ENCODE results near the gene PRIMA1.

The PRIMA1 gene

GRCh38 chr14:93803408-93804318, 15.4 kb upstream of the PRIMA1 start:
- peaks cover 5% of the 10 kb centered on the region for H3K9me3 Mint-ChIP-seq
- H3K4me1 Mint-ChIP-seq = no peaks in the 10 kb centered on the region
- H3K27ac Mint-ChIP-seq = no peak overlapping the region
- no peak for DNase-seq (ENCODE audit: low spot score in 2 of 2)
- no peak overlapping the region for H3K4me3 Mint-ChIP-seq
- no peak for ATAC-seq
- H3K36me3 Mint-ChIP-seq = no peaks in the 10 kb centered on the region

- H3K36me3 Mint-ChIP-seq = no peaks in the 10 kb centered on the region
- H3K27ac Mint-ChIP-seq = no peak overlapping the region
- ATAC-seq (no peak), DNase-seq (ENCODE audit: low spot score in 2 of 2) (no peak)
- H3K4me1 Mint-ChIP-seq = no peaks in the 10 kb centered on the region
- H3K9me3 Mint-ChIP-seq = no peaks in the 10 kb centered on the region
- H3K4me3 Mint-ChIP-seq = no peak overlapping the region
Observed at GRCh38 chr14:93799989-93800921, 12.0 kb upstream of the PRIMA1 start.

- DNase-seq (ENCODE audit: low spot score in 2 of 2) (no peak), ATAC-seq (no peak)
- Mint-ChIP-seq H3K9me3 (no peaks in the 10 kb centered on the region), H3K27ac (no peak overlapping the region), H3K4me3 (no peak overlapping the region), H3K36me3 (no peaks in the 10 kb centered on the region), H3K4me1 (no peaks in the 10 kb centered on the region)
Observed at GRCh38 chr14:93799617-93799988, 11.3 kb upstream of the PRIMA1 start.

GRCh38 chr14:93797536-93797935, 9.3 kb upstream of the PRIMA1 start:
- Mint-ChIP-seq H3K4me1 (no peaks in the 10 kb centered on the region), H3K36me3 (no peaks in the 10 kb centered on the region), H3K4me3 (no peak overlapping the region), H3K9me3 (no peaks in the 10 kb centered on the region), H3K27ac (no peak overlapping the region)
- DNase-seq (ENCODE audit: low spot score in 2 of 2) (no peak), ATAC-seq (no peak)

GRCh38 chr14:93797071-93797470, 8.8 kb upstream of the PRIMA1 start:
- Mint-ChIP-seq H3K27ac (no peak overlapping the region), H3K36me3 (no peaks in the 10 kb centered on the region), H3K4me3 (no peak overlapping the region), H3K9me3 (no peaks in the 10 kb centered on the region), H3K4me1 (no peaks in the 10 kb centered on the region)
- ATAC-seq (no peak), DNase-seq (ENCODE audit: low spot score in 2 of 2) (no peak)

- no peak overlapping the region for H3K4me3 Mint-ChIP-seq
- no peaks in the 10 kb centered on the region for H3K9me3 Mint-ChIP-seq
- no peaks in the 10 kb centered on the region for H3K4me1 Mint-ChIP-seq
- ATAC-seq = no peak
- no peak for DNase-seq (ENCODE audit: low spot score in 2 of 2)
- no peak overlapping the region for H3K27ac Mint-ChIP-seq
- H3K36me3 Mint-ChIP-seq = no peaks in the 10 kb centered on the region
Observed at GRCh38 chr14:93794756-93795155, 6.5 kb upstream of the PRIMA1 start.

- H3K4me3 Mint-ChIP-seq = no peak overlapping the region
- peaks cover 5% of the 10 kb centered on the region for H3K4me1 Mint-ChIP-seq
- no peaks in the 10 kb centered on the region for H3K9me3 Mint-ChIP-seq
- no peak overlapping the region for H3K27ac Mint-ChIP-seq
- ATAC-seq = no peak
- DNase-seq (ENCODE audit: low spot score in 2 of 2) = no peak
- no peaks in the 10 kb centered on the region for H3K36me3 Mint-ChIP-seq
Observed at GRCh38 chr14:93793555-93794324, 5.5 kb upstream of the PRIMA1 start.

GRCh38 chr14:93792391-93792790, 4.1 kb upstream of the PRIMA1 start:
- ATAC-seq (no peak), DNase-seq (ENCODE audit: low spot score in 2 of 2) (no peak)
- H3K27ac Mint-ChIP-seq = no peak overlapping the region
- H3K36me3 Mint-ChIP-seq = no peaks in the 10 kb centered on the region
- H3K9me3 Mint-ChIP-seq = no peaks in the 10 kb centered on the region
- H3K4me1 Mint-ChIP-seq = peaks cover 5% of the 10 kb centered on the region
- H3K4me3 Mint-ChIP-seq = no peak overlapping the region

- peaks cover 5% of the 10 kb centered on the region for H3K4me1 Mint-ChIP-seq
- no peak overlapping the region for H3K4me3 Mint-ChIP-seq
- no peak for DNase-seq (ENCODE audit: low spot score in 2 of 2)
- H3K27ac Mint-ChIP-seq = no peak overlapping the region
- H3K9me3 Mint-ChIP-seq = no peaks in the 10 kb centered on the region
- no peak for ATAC-seq
- no peaks in the 10 kb centered on the region for H3K36me3 Mint-ChIP-seq
Observed at GRCh38 chr14:93790966-93791365, 2.7 kb upstream of the PRIMA1 start.

- Mint-ChIP-seq H3K27ac (no peak overlapping the region), H3K36me3 (no peaks in the 10 kb centered on the region), H3K9me3 (no peaks in the 10 kb centered on the region), H3K4me1 (peaks cover 5% of the 10 kb centered on the region), H3K4me3 (no peak overlapping the region)
- DNase-seq (ENCODE audit: low spot score in 2 of 2) (no peak), ATAC-seq (no peak)
Observed at GRCh38 chr14:93789228-93790130, 1.2 kb upstream of the PRIMA1 start.

GRCh38 chr14:93788543-93789227, 400 bp upstream of the PRIMA1 start:
- DNase-seq (ENCODE audit: low spot score in 2 of 2) (no peak), ATAC-seq (no peak)
- H3K9me3 Mint-ChIP-seq = no peaks in the 10 kb centered on the region
- H3K4me3 Mint-ChIP-seq = no peak overlapping the region
- no peak overlapping the region for H3K27ac Mint-ChIP-seq
- no peaks in the 10 kb centered on the region for H3K36me3 Mint-ChIP-seq
- peaks cover 5% of the 10 kb centered on the region for H3K4me1 Mint-ChIP-seq

- ATAC-seq (no peak), DNase-seq (ENCODE audit: low spot score in 2 of 2) (no peak)
- no peaks in the 10 kb centered on the region for H3K36me3 Mint-ChIP-seq
Observed at GRCh38 chr14:93787465-93788292, 606 bp downstream of the PRIMA1 start.

GRCh38 chr14:93785423-93785822, 2.9 kb downstream of the PRIMA1 start:
- no peak for DNase-seq (ENCODE audit: low spot score in 2 of 2)
- H3K4me1 Mint-ChIP-seq = peaks cover 5% of the 10 kb centered on the region
- no peaks in the 10 kb centered on the region for H3K36me3 Mint-ChIP-seq
- H3K4me3 Mint-ChIP-seq = no peak overlapping the region
- ATAC-seq = no peak
- no peaks in the 10 kb centered on the region for H3K9me3 Mint-ChIP-seq
- H3K27ac Mint-ChIP-seq = no peak overlapping the region

More at GRCh38 chr14:93787465-93788292, 606 bp downstream of the PRIMA1 start:
- Mint-ChIP-seq H3K4me1 (peaks cover 5% of the 10 kb centered on the region), H3K9me3 (no peaks in the 10 kb centered on the region), H3K4me3 (no peak overlapping the region), H3K27ac (no peak overlapping the region)
